SKM-1 (cell line): ENCODE measurements around the gene CCDC200.
"Not testable (repeated sequence)": the region's sequence is repeated elsewhere in the genome, so short reads cannot be mapped to it uniquely, and the experiment has no call there.

ENCODE experiments used
- DNase-seq: peaks from one replicate; lab custom pipeline; 2025; ENCODE audit not compliant: unreplicated experiment; lab: John Stamatoyannopoulos, UW

CCDC200 gene

GRCh38 chr17:43228020-43228782, at the start of gene CCDC200:
Gene CCDC200 (minus strand): TSS chr17:43228623. CDS start chr17:43228554, 69 bp downstream.
- not testable (repeated sequence) for DNase-seq

GRCh38 chr17:43272914-43273313, 44.5 kb upstream of the CCDC200 start:
- DNase-seq, result not testable (repeated sequence)

DNA sequence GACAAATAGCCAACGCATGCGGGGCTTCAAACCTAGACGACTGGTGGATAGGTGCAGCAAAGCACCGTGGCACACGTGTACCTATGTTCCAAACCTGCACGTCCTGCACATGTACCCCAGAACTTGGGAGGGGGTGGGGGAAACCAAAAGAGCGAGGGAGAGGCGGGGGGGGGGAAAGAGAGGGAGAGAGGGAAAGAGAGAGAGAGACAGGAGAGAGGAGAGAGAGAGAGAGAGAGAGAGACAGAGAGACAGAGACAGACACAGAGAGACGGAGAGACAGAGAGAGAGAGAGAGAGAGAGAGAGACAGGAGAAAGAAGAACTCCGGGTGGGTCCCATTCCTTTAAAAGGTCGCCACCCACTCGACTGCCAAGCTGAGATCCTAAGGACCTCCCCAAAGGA, 44.1 kb upstream of the CCDC200 start:
- DNase-seq, result not testable (repeated sequence)

GRCh38 chr17:43270552-43271504, 42.4 kb upstream of the CCDC200 start:
- DNase-seq, result not testable (repeated sequence)

DNA sequence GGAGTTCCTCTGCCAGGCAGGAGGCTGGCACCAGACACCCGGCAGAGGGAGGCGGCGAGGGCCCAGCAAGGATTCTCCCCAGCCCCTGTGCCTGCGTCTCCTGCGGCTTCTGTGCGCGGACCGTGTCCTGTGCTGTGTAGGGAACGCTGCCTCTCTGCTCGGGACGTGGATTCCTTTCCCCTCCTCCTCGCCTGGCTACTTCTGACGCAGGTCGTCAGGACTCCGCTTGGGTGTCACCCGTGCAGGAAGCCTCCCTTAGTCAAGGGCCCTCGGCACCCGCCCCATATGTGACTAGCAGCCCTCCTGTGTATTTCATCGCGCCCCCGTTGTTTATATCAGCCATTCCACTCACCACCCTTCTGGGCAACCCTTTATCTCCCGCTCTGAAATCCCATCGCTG, 18.0 kb upstream of the CCDC200 start:
- not testable (repeated sequence) for DNase-seq

- DNase-seq, result not testable (repeated sequence)
Observed at GRCh38 chr17:43240596-43241352, 12.4 kb upstream of the CCDC200 start.

DNA sequence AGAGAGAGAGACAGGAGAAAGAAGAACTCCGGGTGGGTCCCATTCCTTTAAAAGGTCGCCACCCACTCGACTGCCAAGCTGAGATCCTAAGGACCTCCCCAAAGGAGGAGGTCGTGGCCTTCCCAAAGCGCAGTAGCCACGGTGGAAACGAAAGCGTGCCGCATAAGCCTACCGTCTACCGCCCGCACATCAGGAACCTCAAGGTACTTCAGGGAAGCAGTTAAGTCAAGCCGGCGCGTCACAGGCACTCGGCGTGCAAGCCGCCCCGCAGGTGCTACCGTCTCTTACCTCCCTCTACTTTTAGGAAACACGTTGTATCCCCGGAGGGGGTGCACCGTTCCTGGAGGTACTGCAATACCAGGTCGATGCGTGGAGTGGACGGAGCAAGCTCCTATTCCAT, 11.2 kb upstream of the CCDC200 start:
- not testable (repeated sequence) for DNase-seq

- DNase-seq, result not testable (repeated sequence)
Observed at GRCh38 chr17:43233877-43234276, 5.5 kb upstream of the CCDC200 start, which contains the start of gene RNU2-1. Gene RNU2-1 (minus strand): TSS chr17:43233977.

DNA sequence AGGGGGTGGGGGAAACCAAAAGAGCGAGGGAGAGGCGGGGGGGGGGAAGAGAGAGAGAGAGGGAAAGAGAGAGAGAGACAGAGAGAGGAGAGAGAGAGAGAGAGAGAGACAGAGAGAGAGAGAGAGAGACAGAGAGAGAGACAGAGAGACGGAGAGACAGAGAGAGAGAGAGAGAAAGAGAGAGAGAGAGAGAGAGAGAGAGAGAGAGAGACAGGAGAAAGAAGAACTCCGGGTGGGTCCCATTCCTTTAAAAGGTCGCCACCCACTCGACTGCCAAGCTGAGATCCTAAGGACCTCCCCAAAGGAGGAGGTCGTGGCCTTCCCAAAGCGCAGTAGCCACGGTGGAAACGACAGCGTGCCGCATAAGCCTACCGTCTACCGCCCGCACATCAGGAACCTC, 4.8 kb upstream of the CCDC200 start:
- not testable (repeated sequence) for DNase-seq

DNA sequence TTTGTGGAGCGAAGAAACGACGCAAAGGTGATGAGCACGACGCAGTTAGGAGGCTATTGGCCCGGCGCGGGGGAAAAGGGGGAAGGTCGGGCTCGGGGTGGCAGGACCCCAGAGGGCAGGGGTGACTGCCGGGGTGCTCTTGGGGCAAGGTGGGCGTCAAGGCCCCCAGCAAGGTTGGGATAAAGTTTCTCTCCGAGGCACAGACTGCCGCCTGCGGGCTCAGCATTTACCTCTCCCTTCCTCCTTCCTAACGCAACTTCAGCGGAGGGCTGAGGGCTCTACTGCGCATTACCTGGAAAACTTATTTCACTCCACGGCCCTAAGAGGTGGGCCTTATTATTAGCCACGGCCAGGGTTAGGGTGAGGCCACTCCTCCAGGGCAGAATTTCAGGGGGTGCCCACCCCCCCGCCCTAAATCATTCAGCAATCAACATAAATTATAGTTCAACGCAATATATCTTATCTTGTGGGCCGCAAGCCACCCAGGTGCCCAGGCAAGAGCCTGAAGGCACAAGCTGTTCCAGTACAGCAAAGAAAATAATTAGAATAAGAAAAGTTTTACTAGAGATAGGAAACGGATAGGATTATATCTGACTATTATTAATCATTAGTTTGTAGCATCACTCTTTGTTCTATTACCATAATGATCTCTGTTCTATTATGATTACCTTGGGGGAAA, 3.7 kb upstream of the CCDC200 start:
- DNase-seq, result not testable (repeated sequence)

GRCh38 chr17:43231205-43232020, 3.0 kb upstream of the CCDC200 start:
- DNase-seq, result not testable (repeated sequence)

DNA sequence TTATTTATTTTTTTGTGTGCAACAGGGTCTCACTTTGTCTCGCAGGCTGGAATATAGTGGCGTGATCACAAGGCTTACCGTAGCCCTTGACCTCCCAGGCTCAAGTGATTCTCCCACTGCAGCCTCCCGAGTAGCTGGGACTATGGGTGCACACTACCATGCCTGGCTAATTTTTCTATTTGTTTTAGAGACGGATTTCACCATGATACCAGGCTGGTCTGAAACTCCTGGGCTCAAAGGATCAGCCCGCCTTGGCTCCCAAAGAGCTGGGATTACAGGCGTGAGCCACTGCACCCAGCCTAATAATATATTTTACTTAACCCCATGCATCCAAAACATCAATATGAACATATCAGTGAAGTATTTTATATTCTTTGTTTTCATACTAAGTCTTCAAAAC, 2.0 kb downstream of the CCDC200 start:
- DNase-seq, result no peak

DNA sequence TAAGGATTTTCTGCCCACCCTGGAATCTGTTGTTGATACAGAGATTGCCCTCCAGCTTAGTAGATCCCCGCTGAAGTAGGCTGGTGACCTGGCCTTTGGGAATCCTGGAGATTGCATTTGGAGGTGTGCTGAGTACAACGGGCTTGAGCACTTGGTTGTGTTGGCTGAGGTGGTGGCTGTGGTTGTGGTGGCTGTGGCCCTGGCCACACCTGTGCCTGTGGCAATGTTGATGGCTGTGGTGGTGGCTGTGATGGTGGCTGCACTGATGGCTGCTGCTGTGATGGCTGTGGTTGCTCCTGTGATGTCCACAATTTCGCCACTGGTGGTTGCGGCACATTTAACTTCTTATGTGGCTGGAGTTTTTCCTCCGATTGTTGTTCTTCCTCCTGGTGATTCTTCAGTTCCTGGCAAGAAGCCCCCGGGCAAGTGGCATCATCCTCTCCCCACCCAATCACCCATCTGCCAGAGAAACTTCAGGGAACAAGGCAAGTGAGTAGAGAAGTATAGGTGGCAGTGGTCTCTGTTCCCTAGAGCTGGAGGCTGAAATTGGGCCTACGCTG, 4.2 kb downstream of the CCDC200 start:
- DNase-seq, result no peak

GRCh38 chr17:43220511-43221125, 7.8 kb downstream of the CCDC200 start:
- DNase-seq, result no peak

GRCh38 chr17:43219746-43220380, 8.6 kb downstream of the CCDC200 start:
- no peak for DNase-seq

- DNase-seq, result no peak
Observed at GRCh38 chr17:43219001-43219400, 9.4 kb downstream of the CCDC200 start.

- DNase-seq, result no peak
Observed at GRCh38 chr17:43217614-43218087, 10.8 kb downstream of the CCDC200 start.
